Stimulated activated CD8-positive, alpha-beta memory T cell treated with anti-CD3 and anti-CD28 coated beads, Interleukin-12 subunit alpha, Interleukin-12 subunit beta, amount 100 ng/mL, for 24 hours (primary cell): Measurements from ENCODE around the gene PUS1.
"Not testable (repeated sequence)": the region's sequence is repeated elsewhere in the genome, so short reads cannot be mapped to it uniquely, and the experiment has no call there.

Experiments used
- DNase-seq: peaks from one replicate; pipeline ENCODE4 v3.0.0-alpha.2; 2020; ENCODE audit errors: extremely low read depth

Gene PUS1

GRCh38 chr12:131959641-131960589 is 30.8 kb downstream of the PUS1 start:
- no peak for DNase-seq

- not testable (repeated sequence) for DNase-seq
Observed at GRCh38 chr12:131960590-131961325, 31.7 kb downstream of the PUS1 start.

GRCh38 chr12:131961328-131961727 is 32.3 kb downstream of the PUS1 start:
- DNase-seq = not testable (repeated sequence)

- DNase-seq = no peak
Observed at GRCh38 chr12:131962069-131962468, 33.0 kb downstream of the PUS1 start.

GRCh38 chr12:131963381-131963780 is 34.3 kb downstream of the PUS1 start:
- no peak for DNase-seq

- DNase-seq = no peak
Observed at GRCh38 chr12:131965073-131965472, 36.0 kb downstream of the PUS1 start.

- no peak for DNase-seq
Observed at GRCh38 chr12:131971226-131971625, 42.1 kb downstream of the PUS1 start.

GRCh38 chr12:131975228-131975627 is 46.2 kb downstream of the PUS1 start:
- DNase-seq = no peak

- DNase-seq = no peak
Observed at GRCh38 chr12:131979606-131980005, 50.5 kb downstream of the PUS1 start.

- no peak for DNase-seq
Observed at GRCh38 chr12:131980263-131980662, 51.2 kb downstream of the PUS1 start.

GRCh38 chr12:131981388-131981787 is 52.3 kb downstream of the PUS1 start:
- no peak for DNase-seq

GRCh38 chr12:131982041-131982440 is 53.0 kb downstream of the PUS1 start:
- DNase-seq = no peak

GRCh38 chr12:131983026-131983425 is 54.0 kb downstream of the PUS1 start:
- DNase-seq = no peak

GRCh38 chr12:131983554-131983953 is 54.5 kb downstream of the PUS1 start:
- no peak for DNase-seq

- DNase-seq = no peak
Observed at GRCh38 chr12:131984334-131984733, 55.3 kb downstream of the PUS1 start.

- DNase-seq = not testable (repeated sequence)
Observed at GRCh38 chr12:131985510-131985875, 56.4 kb downstream of the PUS1 start.

GRCh38 chr12:131986361-131986760 is 57.3 kb downstream of the PUS1 start:
- no peak for DNase-seq

GRCh38 chr12:131986910-131987309 is 57.8 kb downstream of the PUS1 start:
- DNase-seq = no peak

GRCh38 chr12:131987552-131987951 is 58.5 kb downstream of the PUS1 start:
- DNase-seq = no peak

GRCh38 chr12:131988054-131988796 is 59.1 kb downstream of the PUS1 start:
- no peak for DNase-seq

GRCh38 chr12:131989021-131989420 is 59.9 kb downstream of the PUS1 start:
- DNase-seq = no peak
